ENCODE results near the gene TAC4. TPM values are rescaled to one million over a fixed set of nuclear protein-coding genes. Genes with fewer than 3 reads are reported as not detected.

TAC4 gene
- total RNA-seq, 4 donors from 2014 or later = not detected

- H3K9me3 ChIP-seq = no peaks in the 10 kb centered on the region
- ATAC-seq = no peak
- no peak overlapping the region for H3K4me3 ChIP-seq
- no peaks in the 10 kb centered on the region for H3K27me3 ChIP-seq
- TF ChIP-seq POLR2A (IDR thresholded peaks at IDR 0.05) (no peak), EP300 (IDR thresholded peaks at IDR 0.05) (no peak), POLR2AphosphoS5 (IDR thresholded peaks at IDR 0.05) (no peak)
- TF ChIP-seq, protein P1, sequence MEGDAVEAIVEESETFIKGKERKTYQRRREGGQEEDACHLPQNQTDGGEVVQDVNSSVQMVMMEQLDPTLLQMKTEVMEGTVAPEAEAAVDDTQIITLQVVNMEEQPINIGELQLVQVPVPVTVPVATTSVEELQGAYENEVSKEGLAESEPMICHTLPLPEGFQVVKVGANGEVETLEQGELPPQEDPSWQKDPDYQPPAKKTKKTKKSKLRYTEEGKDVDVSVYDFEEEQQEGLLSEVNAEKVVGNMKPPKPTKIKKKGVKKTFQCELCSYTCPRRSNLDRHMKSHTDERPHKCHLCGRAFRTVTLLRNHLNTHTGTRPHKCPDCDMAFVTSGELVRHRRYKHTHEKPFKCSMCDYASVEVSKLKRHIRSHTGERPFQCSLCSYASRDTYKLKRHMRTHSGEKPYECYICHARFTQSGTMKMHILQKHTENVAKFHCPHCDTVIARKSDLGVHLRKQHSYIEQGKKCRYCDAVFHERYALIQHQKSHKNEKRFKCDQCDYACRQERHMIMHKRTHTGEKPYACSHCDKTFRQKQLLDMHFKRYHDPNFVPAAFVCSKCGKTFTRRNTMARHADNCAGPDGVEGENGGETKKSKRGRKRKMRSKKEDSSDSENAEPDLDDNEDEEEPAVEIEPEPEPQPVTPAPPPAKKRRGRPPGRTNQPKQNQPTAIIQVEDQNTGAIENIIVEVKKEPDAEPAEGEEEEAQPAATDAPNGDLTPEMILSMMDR (IDR thresholded peaks at IDR 0.05) = no peak
- 50 to 60% methylated on average over 3 to 5 of the region's 9 CpGs for WGBS, 2 donors (ENCODE audit: low coverage in 1 of 2)
- H3K27ac ChIP-seq = no peak overlapping the region
- H3K36me3 ChIP-seq = no peaks in the 10 kb centered on the region
- H3K4me1 ChIP-seq = peaks cover 2 to 74% (median 16%) of the 10 kb centered on the region in 3 donors
Measured at GRCh38 chr17:49846938-49847712, 744 bp downstream of the TAC4 start.

- H3K27ac ChIP-seq = peak overlapping the region in 3 of 4 donors; percentile 62 to 67 (median 62)
- no peaks in the 10 kb centered on the region for H3K36me3 ChIP-seq
- ATAC-seq = peak; percentile 46
- H3K4me3 ChIP-seq = no peak overlapping the region
- WGBS, 2 donors (ENCODE audit: low coverage in 1 of 2) = 11% methylated on average over 3 of the region's 3 CpGs; no CpG with 5 or more reads in 1 of the 2 donors
- H3K27me3 ChIP-seq = no peaks in the 10 kb centered on the region
- H3K9me3 ChIP-seq = no peaks in the 10 kb centered on the region
- TF ChIP-seq, protein P1 (IDR thresholded peaks at IDR 0.05) = no peak
- no peak for TF ChIP-seq EP300 (IDR thresholded peaks at IDR 0.05)
- TF ChIP-seq POLR2A (IDR thresholded peaks at IDR 0.05) = no peak
- TF ChIP-seq POLR2AphosphoS5 (IDR thresholded peaks at IDR 0.05) = peak; percentile 78
- H3K4me1 ChIP-seq = peaks cover 2 to 60% (median 8%) of the 10 kb centered on the region in 3 donors
Measured at GRCh38 chr17:49845321-49845720, 2.5 kb downstream of the TAC4 start.

DNA sequence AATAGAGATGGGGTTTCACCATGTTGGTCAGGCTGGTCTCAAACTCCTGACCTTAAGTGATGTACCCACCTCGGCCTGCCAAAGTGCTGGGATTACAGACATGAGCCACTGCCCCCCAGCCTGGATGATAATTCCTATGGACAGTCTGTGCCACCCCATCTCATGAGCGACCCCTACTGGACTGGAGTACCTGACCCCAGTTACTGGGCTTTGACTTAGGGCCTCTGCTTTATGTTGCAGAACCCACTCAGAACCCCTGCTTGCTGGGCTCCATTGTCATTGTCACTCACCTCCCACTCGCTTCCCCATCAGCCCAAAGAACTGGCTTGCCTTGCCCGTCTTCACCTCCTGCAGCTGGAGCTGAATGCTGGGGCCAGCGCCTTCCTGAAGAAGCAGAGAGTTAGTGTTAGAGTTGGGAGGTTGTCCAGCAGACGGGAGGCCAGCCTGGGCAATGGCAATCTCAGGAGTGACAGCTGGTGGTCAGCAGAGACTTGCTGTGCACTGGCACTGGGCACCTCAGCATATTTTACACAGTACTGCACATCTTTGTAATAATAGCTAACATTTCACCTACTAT is 4.0 kb downstream of the TAC4 start:
- H3K27me3 ChIP-seq = no peaks in the 10 kb centered on the region
- no peaks in the 10 kb centered on the region for H3K9me3 ChIP-seq
- H3K4me3 ChIP-seq = no peak overlapping the region
- no peak overlapping the region for H3K27ac ChIP-seq
- ATAC-seq = no peak
- H3K36me3 ChIP-seq = peaks cover 0 to 2% of the 10 kb centered on the region in 2 donors
- peaks cover 2 to 58% (median 8%) of the 10 kb centered on the region in 3 donors for H3K4me1 ChIP-seq
- TF ChIP-seq POLR2AphosphoS5 (IDR thresholded peaks at IDR 0.05) = no peak
- TF ChIP-seq, protein P1 (IDR thresholded peaks at IDR 0.05) = peak in 1 of 4 experiments; percentile 13
- 86% methylated on average over 1 of the region's 6 CpGs; no CpG with 5 or more reads in 1 of the 2 donors for WGBS, 2 donors (ENCODE audit: low coverage in 1 of 2)

DNA sequence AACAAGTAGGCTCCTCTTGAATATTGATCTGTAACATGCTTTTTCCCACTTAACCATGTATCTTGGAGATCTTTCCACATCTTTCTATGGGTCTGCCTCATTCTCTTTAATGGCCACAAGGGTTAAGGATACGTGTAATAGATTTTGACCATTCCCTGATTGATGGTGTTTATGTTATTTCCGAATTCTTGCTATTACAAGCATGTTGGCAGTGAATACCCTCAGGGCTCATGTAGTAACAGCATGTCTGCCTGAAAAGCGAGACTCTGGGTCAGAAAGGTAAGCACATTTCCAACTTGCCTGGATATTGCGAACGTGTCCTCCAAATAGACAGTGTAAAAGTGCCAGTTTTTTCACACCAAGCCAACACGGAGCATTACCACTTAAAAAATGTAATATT is 5.0 kb downstream of the TAC4 start:
- no peaks in the 10 kb centered on the region for H3K27me3 ChIP-seq
- TF ChIP-seq POLR2A (IDR thresholded peaks at IDR 0.05) (no peak), EP300 (IDR thresholded peaks at IDR 0.05) (no peak), POLR2AphosphoS5 (IDR thresholded peaks at IDR 0.05) (peak; percentile 57)
- TF ChIP-seq, protein P1 (IDR thresholded peaks at IDR 0.05) = peak in 1 of 4 experiments; percentile 8
- H3K4me3 ChIP-seq = no peak overlapping the region
- peaks cover 2 to 58% (median 8%) of the 10 kb centered on the region in 3 donors for H3K4me1 ChIP-seq
- no peak overlapping the region for H3K27ac ChIP-seq
- peaks cover 0 to 12% of the 10 kb centered on the region in 2 donors for H3K36me3 ChIP-seq
- ATAC-seq = no peak
- WGBS, 2 donors (ENCODE audit: low coverage in 1 of 2) = 18 to 55% methylated on average over 6 of the region's 6 CpGs
- no peaks in the 10 kb centered on the region for H3K9me3 ChIP-seq

All from gastroesophageal sphincter (tissue), 4 donors.